ENCODE data around the gene SPACA9. TPM values are rescaled to one million over a fixed set of nuclear protein-coding genes. Genes with fewer than 3 reads are reported as not detected.
A peak's percentile ranks its signal among the peaks of the same experiment; 100 is the strongest.

SPACA9 gene
- total RNA-seq, 3 donors from 2014 or later = 1.6 to 6.9 (median 2.5) TPM

DNA sequence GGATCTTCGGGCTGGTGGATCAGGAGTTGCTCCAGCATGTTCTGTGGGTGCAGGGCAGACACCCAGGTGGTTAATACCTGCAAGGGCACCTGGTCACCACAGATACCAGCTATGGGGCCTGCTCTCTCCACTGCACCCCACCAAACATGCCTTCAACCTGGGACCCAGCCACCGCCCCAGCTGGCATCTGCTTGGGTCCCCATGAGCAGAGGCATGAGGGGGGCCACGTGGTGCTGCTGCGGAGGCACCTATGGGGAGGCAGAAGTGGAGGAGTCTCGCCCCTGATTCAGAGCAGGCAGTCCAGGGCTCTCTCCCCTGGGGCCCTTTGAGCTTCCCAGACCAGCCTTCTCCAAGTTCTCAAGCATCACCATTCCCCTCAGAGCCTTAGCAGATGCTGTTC, 3.5 kb upstream of the SPACA9 start:
- peaks cover 5% of the 10 kb centered on the region for H3K4me1 ChIP-seq (ENCODE audit: low read depth)
- no peak overlapping the region for H3K4me3 ChIP-seq
- ATAC-seq = no peak
- H3K36me3 ChIP-seq (ENCODE audit: low read depth) = no peaks in the 10 kb centered on the region
- TF ChIP-seq, protein P1, sequence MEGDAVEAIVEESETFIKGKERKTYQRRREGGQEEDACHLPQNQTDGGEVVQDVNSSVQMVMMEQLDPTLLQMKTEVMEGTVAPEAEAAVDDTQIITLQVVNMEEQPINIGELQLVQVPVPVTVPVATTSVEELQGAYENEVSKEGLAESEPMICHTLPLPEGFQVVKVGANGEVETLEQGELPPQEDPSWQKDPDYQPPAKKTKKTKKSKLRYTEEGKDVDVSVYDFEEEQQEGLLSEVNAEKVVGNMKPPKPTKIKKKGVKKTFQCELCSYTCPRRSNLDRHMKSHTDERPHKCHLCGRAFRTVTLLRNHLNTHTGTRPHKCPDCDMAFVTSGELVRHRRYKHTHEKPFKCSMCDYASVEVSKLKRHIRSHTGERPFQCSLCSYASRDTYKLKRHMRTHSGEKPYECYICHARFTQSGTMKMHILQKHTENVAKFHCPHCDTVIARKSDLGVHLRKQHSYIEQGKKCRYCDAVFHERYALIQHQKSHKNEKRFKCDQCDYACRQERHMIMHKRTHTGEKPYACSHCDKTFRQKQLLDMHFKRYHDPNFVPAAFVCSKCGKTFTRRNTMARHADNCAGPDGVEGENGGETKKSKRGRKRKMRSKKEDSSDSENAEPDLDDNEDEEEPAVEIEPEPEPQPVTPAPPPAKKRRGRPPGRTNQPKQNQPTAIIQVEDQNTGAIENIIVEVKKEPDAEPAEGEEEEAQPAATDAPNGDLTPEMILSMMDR (IDR thresholded peaks at IDR 0.05) = no peak
- no peak for DNase-seq
- intact Hi-C loops (cut with DNase I, micrococcal nuclease) = no loop called here
- H3K9me3 ChIP-seq = no peaks in the 10 kb centered on the region

DNA sequence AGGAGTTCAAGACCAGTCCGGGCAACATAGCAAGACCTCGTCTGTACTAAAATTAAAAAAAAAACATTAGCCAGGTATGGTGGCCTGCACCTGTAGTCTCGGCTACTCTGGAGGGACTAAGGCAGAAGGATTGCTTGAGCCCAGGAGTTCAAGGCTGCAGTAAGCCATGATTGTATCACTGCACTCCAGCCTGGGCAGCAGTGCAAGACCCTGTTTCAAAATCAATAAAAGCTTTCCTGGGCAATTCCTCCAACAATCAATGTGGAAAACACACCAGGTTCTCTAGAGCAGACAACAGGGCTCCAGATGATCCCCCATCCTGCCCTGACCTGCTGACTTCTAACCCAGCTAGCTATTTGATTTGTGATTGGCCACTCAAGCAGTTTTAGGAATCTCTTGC, 1.8 kb upstream of the SPACA9 start:
- no peak for ATAC-seq
- intact Hi-C loops (cut with DNase I, micrococcal nuclease) = no loop called here
- DNase-seq = no peak
- Histone ChIP-seq H3K36me3 (ENCODE audit: low read depth) (no peaks in the 10 kb centered on the region), H3K4me3 (no peak overlapping the region), H3K9me3 (no peaks in the 10 kb centered on the region), H3K4me1 (ENCODE audit: low read depth) (peaks cover 5% of the 10 kb centered on the region)
- TF ChIP-seq, protein P1 (IDR thresholded peaks at IDR 0.05) = no peak

- intact Hi-C loops (cut with DNase I, micrococcal nuclease) = no loop called here
- Histone ChIP-seq H3K36me3 (ENCODE audit: low read depth) (no peaks in the 10 kb centered on the region), H3K9me3 (no peaks in the 10 kb centered on the region), H3K4me3 (no peak overlapping the region), H3K4me1 (ENCODE audit: low read depth) (peaks cover 5% of the 10 kb centered on the region)
- DNase-seq (no peak), ATAC-seq (no peak)
- TF ChIP-seq, protein P1 (IDR thresholded peaks at IDR 0.05) = no peak
Observed at GRCh38 chr9:132877458-132877823, 1.3 kb upstream of the SPACA9 start.

DNA sequence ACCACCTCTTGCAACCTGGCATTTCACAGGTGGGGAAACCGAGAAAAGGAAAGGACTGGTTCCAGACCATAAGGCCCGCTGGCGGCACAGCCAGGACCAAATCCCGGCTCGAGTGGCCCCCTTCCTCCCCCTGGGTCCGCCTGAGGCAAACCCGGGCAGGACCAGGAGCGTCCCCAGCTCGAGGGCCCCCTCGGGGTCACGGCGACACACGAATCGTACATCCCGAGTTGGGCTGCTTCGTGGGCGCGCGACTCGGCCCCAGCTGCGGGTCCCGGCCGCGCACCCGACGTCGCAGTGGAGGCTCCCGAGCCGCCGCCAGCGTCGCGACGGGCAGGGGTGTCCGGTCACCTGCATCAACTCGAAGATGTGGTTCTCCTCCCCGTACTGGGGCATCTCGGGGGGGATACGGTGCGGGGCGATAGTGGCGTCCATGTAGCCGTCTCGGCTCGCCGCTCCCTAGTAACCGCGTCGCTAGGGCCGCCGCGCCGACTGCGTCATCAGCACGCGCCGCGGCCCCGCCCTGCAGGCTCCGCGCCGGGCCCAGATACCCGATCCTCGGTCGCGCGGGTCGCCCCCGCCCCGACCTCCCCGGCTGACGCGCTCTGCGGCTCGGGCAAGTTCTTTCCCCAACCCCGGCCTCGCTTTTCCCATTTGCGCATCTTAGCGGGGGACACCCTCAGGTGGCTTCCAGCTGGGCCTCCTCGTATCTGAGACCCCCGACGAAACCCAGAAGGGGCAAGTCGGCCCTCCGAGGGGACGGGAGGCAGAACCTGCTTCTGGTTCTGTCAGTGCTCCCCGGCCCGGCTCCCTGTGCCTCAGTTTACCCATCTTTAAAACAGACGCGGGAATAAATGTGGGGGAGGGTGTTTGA, 639 bp upstream of the SPACA9 start, which contains the start of gene AK8:
Gene AK8, minus strand, starts transcription at position 461 of the 871 bp plus-strand sequence. Its CDS starts 29 bp downstream, at position 432.
- DNase-seq = peak; percentile 76 to 86 (median 77)
- peaks cover 5% of the 10 kb centered on the region for H3K4me1 ChIP-seq (ENCODE audit: low read depth)
- intact Hi-C loops (cut with DNase I, micrococcal nuclease) = no loop called here
- peak; percentile 95 for ATAC-seq
- peak within 1 kb of the TSS; percentile 77 for H3K4me3 ChIP-seq
- no peaks in the 10 kb centered on the region for H3K36me3 ChIP-seq (ENCODE audit: low read depth)
- no peaks in the 10 kb centered on the region for H3K9me3 ChIP-seq
- TF ChIP-seq, protein P1 (IDR thresholded peaks at IDR 0.05) = no peak

DNA sequence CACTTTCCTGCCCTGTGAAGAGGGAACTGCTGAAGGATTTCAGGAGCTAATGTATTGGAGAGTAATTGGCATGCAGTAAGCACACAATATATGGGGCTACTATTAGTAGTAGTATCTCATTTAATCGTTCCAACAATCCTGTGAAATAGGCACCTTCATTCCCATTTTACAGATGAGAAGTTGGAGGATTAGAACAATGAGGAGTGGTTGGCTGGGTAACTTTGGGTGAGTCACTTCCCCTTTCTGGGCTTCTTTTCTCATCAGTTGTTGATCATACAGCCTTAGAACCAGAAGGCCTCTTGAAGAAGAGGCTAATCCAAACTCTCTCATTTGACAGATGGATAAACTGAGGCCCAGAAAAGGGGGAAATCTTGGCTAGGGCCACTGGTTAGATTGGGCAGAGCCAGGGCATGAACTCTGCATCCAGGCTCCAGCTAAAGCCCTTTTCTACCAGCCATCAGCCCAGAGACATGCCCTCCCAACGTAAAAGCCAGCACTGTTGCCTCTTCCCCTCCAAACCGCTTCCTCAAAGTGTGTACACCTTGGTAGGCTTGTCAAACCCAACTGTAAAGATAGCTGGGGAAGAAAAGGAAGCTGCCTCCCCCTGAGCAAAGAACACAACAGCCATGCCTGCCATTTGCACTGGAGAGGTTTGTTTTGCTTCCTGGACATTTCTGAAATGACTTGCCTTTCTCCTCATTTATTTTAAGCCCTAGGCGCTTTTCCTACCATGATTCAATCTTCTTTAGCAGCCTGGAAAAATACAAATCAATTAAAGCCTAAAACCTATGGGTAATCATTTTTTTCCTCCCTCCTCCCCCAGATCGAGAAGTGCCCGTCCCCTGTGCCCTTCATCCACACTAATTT, 992 bp downstream of the SPACA9 start:
- no peak for ATAC-seq

More for the DNA sequence above, 992 bp downstream of the SPACA9 start:
- Histone ChIP-seq H3K4me1 (ENCODE audit: low read depth) (peaks cover 5% of the 10 kb centered on the region), H3K9me3 (no peaks in the 10 kb centered on the region), H3K4me3 (no peak overlapping the region), H3K36me3 (ENCODE audit: low read depth) (no peaks in the 10 kb centered on the region)
- no peak for DNase-seq
- TF ChIP-seq, protein P1 (IDR thresholded peaks at IDR 0.05) = no peak
- intact Hi-C loops (cut with DNase I, micrococcal nuclease) = no loop called here
